Fibroblast of lung (primary cell): ENCODE results near the gene DPPA2. TPM values are rescaled to one million over a fixed set of nuclear protein-coding genes. Genes with fewer than 3 reads are reported as not detected.

ENCODE experiments used
- DNase-seq, 2 donors: peaks; one replicate each; pipeline versions ENCODE4 v3.0.0 to v3.0.0-alpha.2; 2010; ENCODE audit warnings: low read depth in 2 of 2
- H2AFZ ChIP-seq: 2 replicates; pipeline ENCODE4 v1.5.1; 2012; ENCODE audit warnings: low read length, control low read depth, inconsistent platforms
- H3K27ac ChIP-seq: 2 replicates; pipeline ENCODE4 v1.5.1; 2011; ENCODE audit warnings: low read length, control low read depth; ENCODE audit not compliant: insufficient read depth
- H3K27me3 ChIP-seq: 2 replicates; pipeline ENCODE4 v1.5.1; 2011; ENCODE audit warnings: mild to moderate bottlenecking, low read length; ENCODE audit not compliant: control insufficient read depth, insufficient read depth
- H3K36me3 ChIP-seq: 2 replicates; pipeline ENCODE4 v1.5.1; 2011; ENCODE audit warnings: low read length; ENCODE audit not compliant: control insufficient read depth, insufficient read depth
- H3K4me1 ChIP-seq: 2 replicates; pipeline ENCODE4 v1.5.1; 2011; ENCODE audit warnings: low read length; ENCODE audit not compliant: control insufficient read depth, insufficient read depth; ENCODE audit errors: extremely low read depth
- H3K4me2 ChIP-seq: 2 replicates; pipeline ENCODE4 v1.5.1; 2011; ENCODE audit warnings: low read length, control low read depth; ENCODE audit not compliant: insufficient read depth; ENCODE audit errors: extremely low read depth
- H3K4me3 ChIP-seq, 4 experiments: fragments of 200-600 bp in 1 of 4; sonication (generic) in 1 of 4; replicated peaks in 1 of 4; 2 replicates each; pipeline ENCODE4 v1.5.1; 2011 to 2016; ENCODE audit warnings: low read length in 4 of 4, low read depth in 3 of 4, mild to moderate bottlenecking in 3 of 4, control low read depth in 2 of 4, inconsistent platforms in 1 of 4, mixed read lengths in 1 of 4; ENCODE audit not compliant: insufficient read depth in 1 of 4; ENCODE audit errors: control extremely low read depth in 1 of 4
- H3K79me2 ChIP-seq: 2 replicates; pipeline ENCODE4 v1.5.1; 2012; ENCODE audit warnings: mild to moderate bottlenecking, low read length, inconsistent platforms; ENCODE audit not compliant: control insufficient read depth, insufficient read depth
- H3K9ac ChIP-seq: 2 replicates; pipeline ENCODE4 v1.5.1; 2011; ENCODE audit warnings: mild to moderate bottlenecking, low read length, control low read depth; ENCODE audit not compliant: insufficient read depth
- H3K9me3 ChIP-seq: 2 replicates; pipeline ENCODE4 v1.5.1; 2012; ENCODE audit warnings: low read depth, low read length; ENCODE audit not compliant: control insufficient read depth, insufficient read depth
- H4K20me1 ChIP-seq: 2 replicates; pipeline ENCODE4 v1.5.1; 2011; ENCODE audit warnings: low read length; ENCODE audit not compliant: control insufficient read depth, insufficient read depth; ENCODE audit errors: extremely low read depth
- EZH2 ChIP-seq: IDR thresholded peaks from 2 replicates; pipeline ENCODE4 v1.5.1; 2012; ENCODE audit warnings: low read length, control low read depth, mild to moderate bottlenecking; ENCODE audit errors: missing control alignments
- polyA plus RNA-seq, 2 donors: library from polyadenylated mRNA; depleted of rRNA in 1 of 2; stranded (reverse) in 1 of 2; unstranded in 1 of 2; fragments of >200 nt; gene quantifications; 2 replicates each; pipeline ENCODE4 v1.2.1, GENCODE V29; 2011 to 2012; ENCODE audit warnings: missing spikeins in 1 of 2
- total RNA-seq: library from RNA; depleted of rRNA; stranded (reverse); fragments of >200 nt; gene quantifications from 2 replicates; pipeline ENCODE4 v1.2.1, GENCODE V29; 2014
- TF ChIP-seq, protein P1 (sequence below), 2 donors: IDR thresholded peaks in 1 of 2; conservative IDR thresholded peaks in 1 of 2; 1 replicate in 1 of 2; 2 replicates in 1 of 2; pipeline ENCODE4 v1.5.1; 2011 to 2012; ENCODE audit warnings: low read length in 2 of 2, control low read depth in 1 of 2, inconsistent platforms in 1 of 2, low read depth in 1 of 2, mild to moderate bottlenecking in 1 of 2

The DPPA2 gene
- total and polyA plus RNA-seq, 2 donors (not counting 1 experiment from before 2014, with no cell fraction given): not detected

- no peaks in the 10 kb centered on the region for H3K4me1 ChIP-seq
- H3K27me3 ChIP-seq: no peaks in the 10 kb centered on the region
- no peaks in the 10 kb centered on the region for H3K9me3 ChIP-seq
- no peak overlapping the region for H3K9ac ChIP-seq
- H3K4me3 ChIP-seq: no peak overlapping the region
- H4K20me1 ChIP-seq: no peaks in the 10 kb centered on the region
- peak; percentile 43 to 65 for DNase-seq
- no peaks in the 10 kb centered on the region for H3K79me2 ChIP-seq
- no peak overlapping the region for H3K27ac ChIP-seq
- TF ChIP-seq, protein P1, sequence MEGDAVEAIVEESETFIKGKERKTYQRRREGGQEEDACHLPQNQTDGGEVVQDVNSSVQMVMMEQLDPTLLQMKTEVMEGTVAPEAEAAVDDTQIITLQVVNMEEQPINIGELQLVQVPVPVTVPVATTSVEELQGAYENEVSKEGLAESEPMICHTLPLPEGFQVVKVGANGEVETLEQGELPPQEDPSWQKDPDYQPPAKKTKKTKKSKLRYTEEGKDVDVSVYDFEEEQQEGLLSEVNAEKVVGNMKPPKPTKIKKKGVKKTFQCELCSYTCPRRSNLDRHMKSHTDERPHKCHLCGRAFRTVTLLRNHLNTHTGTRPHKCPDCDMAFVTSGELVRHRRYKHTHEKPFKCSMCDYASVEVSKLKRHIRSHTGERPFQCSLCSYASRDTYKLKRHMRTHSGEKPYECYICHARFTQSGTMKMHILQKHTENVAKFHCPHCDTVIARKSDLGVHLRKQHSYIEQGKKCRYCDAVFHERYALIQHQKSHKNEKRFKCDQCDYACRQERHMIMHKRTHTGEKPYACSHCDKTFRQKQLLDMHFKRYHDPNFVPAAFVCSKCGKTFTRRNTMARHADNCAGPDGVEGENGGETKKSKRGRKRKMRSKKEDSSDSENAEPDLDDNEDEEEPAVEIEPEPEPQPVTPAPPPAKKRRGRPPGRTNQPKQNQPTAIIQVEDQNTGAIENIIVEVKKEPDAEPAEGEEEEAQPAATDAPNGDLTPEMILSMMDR (conservative IDR thresholded peaks at IDR 0.05 in 1 of 2, IDR thresholded peaks at IDR 0.05 in 1 of 2; ENCODE audit: low read depth in 1 of 2, low read length in 2 of 2): peak; percentile 41 to 75
- no peak for TF ChIP-seq EZH2
- no peak overlapping the region for H3K4me2 ChIP-seq
- no peaks in the 10 kb centered on the region for H3K36me3 ChIP-seq
- H2AFZ ChIP-seq: no peak overlapping the region
Measured at GRCh38 chr3:109275702-109276293, 40.5 kb downstream of the DPPA2 start.

GRCh38 chr3:109270779-109271178, 45.5 kb downstream of the DPPA2 start:
- no peak for DNase-seq
- TF ChIP-seq, protein P1 (conservative IDR thresholded peaks at IDR 0.05 in 1 of 2, IDR thresholded peaks at IDR 0.05 in 1 of 2; ENCODE audit: low read depth in 1 of 2, low read length in 2 of 2): no peak
- TF ChIP-seq EZH2: no peak
- Histone ChIP-seq H4K20me1 (no peaks in the 10 kb centered on the region), H3K27ac (no peak overlapping the region), H3K36me3 (no peaks in the 10 kb centered on the region), H3K4me1 (no peaks in the 10 kb centered on the region), H3K4me2 (no peak overlapping the region), H3K27me3 (no peaks in the 10 kb centered on the region), H3K9me3 (no peaks in the 10 kb centered on the region), H3K79me2 (no peaks in the 10 kb centered on the region), H3K9ac (no peak overlapping the region), H2AFZ (no peak overlapping the region), H3K4me3 (no peak overlapping the region)

DNA sequence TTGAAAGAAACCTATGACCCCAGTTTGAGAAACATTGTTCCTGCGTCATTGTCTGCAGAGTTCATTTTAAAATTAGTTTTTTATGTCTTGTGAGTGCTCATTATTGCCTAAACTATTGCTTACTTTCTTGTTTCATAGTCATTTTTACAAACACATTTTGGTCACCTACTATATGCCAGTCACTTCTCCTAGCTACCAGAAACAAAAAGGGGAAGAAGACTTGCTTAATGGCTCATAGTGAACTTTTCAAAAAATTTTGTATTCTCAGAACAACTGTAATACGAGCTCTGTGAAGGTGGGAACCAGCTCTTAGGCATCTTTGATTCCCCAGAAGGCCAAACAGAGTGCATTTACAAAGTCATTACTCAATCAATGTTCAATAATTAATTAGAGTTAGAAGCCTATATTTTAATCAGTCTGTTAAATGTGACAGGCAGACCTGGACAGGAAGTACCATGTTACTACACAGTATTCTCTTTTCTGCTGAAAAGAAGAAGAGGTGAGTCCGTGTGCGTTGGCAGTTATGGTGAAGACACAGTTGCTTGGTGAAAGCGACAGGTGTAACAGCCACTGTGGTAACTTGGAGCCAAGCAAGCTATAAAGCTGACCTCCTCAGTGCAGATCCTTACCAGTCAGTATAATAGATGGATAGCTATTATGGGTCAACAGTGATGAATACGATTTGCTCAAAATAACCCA, 46.6 kb downstream of the DPPA2 start:
- Histone ChIP-seq H3K4me2 (no peak overlapping the region), H3K36me3 (no peaks in the 10 kb centered on the region), H3K79me2 (no peaks in the 10 kb centered on the region), H3K4me3 (no peak overlapping the region), H3K4me1 (no peaks in the 10 kb centered on the region), H3K27me3 (no peaks in the 10 kb centered on the region), H2AFZ (no peak overlapping the region), H4K20me1 (no peaks in the 10 kb centered on the region), H3K27ac (no peak overlapping the region), H3K9me3 (no peaks in the 10 kb centered on the region), H3K9ac (no peak overlapping the region)
- no peak for DNase-seq
- TF ChIP-seq, protein P1 (conservative IDR thresholded peaks at IDR 0.05 in 1 of 2, IDR thresholded peaks at IDR 0.05 in 1 of 2; ENCODE audit: low read depth in 1 of 2, low read length in 2 of 2): no peak
- no peak for TF ChIP-seq EZH2
